MM.1S (cell line): ENCODE data around the gene NKX2-3.

Experiments used
- EZH2 ChIP-seq: fragments of 300-600 bp; sonication (generic); optimal IDR thresholded peaks from 2 replicates; pipeline ENCODE3; 2017; ENCODE audit warnings: low read depth, mild to moderate bottlenecking, antibody characterized with exemption, low read length, mixed read lengths
- TF ChIP-seq, protein P1 (sequence below): fragments of 300-600 bp; sonication (generic); IDR thresholded peaks from 2 replicates; pipeline ENCODE4 v1.5.1; 2016; ENCODE audit warnings: antibody characterized with exemption, low read length, mixed read lengths

DNA sequence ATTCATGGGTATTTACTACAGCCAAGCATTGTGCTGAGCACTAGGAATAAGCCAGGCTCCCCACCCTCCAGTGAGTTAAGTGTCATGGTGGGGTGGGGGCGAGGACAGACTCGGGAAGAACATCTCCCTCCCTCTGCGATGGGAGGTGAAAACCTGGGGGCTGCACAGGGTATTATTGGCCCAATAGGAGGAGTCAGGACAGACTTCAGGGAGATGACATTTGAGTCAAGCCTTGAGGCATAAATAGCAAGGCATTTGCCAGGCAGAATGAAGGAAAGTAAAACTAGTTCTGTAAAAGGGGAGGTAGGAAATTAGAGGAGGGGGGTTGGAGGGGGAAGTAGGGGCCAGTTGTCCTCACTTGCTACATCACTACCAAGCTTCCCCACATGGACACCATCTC lies 18.9 kb downstream of the NKX2-3 start:
- TF ChIP-seq EZH2 = no peak
- TF ChIP-seq, protein P1, sequence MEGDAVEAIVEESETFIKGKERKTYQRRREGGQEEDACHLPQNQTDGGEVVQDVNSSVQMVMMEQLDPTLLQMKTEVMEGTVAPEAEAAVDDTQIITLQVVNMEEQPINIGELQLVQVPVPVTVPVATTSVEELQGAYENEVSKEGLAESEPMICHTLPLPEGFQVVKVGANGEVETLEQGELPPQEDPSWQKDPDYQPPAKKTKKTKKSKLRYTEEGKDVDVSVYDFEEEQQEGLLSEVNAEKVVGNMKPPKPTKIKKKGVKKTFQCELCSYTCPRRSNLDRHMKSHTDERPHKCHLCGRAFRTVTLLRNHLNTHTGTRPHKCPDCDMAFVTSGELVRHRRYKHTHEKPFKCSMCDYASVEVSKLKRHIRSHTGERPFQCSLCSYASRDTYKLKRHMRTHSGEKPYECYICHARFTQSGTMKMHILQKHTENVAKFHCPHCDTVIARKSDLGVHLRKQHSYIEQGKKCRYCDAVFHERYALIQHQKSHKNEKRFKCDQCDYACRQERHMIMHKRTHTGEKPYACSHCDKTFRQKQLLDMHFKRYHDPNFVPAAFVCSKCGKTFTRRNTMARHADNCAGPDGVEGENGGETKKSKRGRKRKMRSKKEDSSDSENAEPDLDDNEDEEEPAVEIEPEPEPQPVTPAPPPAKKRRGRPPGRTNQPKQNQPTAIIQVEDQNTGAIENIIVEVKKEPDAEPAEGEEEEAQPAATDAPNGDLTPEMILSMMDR = no peak
